ENCODE data around the gene DMD. TPM values are rescaled to one million over a fixed set of nuclear protein-coding genes. Genes with fewer than 3 reads are reported as not detected.

The DMD gene
- total RNA-seq, 1 donor from 2014 or later, result 9.7 TPM

DNA sequence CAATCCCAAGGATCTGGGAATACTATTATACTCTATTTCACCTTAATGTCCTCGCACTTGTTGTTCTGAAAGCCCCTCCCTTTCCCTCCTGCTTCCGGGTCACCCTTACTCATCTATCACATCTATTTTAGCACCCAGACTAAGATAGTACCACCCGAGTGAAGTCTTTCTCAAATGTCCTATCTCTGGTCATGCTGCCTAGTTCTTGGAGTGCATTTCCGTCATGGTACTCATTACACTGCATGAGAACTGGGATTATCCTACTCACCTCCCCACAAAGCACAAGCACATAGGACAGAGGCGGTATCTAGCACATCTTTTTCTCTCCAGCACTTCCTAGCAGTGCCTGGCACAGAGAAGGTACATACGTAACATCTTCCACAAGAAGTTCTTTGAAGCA is 1195.2 kb downstream of the DMD start:
- no peak for DNase-seq (ENCODE audit: low read depth, low spot score)
- Mint-ChIP-seq H3K4me3 (no peak overlapping the region), H3K27ac (ENCODE audit: unreplicated experiment) (no peak overlapping the region), H3K27me3 (ENCODE audit: low read depth) (no peaks in the 10 kb centered on the region), H3K4me1 (no peaks in the 10 kb centered on the region), H3K36me3 (ENCODE audit: low read depth) (no peaks in the 10 kb centered on the region), H3K9me3 (peaks cover 7% of the 10 kb centered on the region)
- TF ChIP-seq, protein P1, sequence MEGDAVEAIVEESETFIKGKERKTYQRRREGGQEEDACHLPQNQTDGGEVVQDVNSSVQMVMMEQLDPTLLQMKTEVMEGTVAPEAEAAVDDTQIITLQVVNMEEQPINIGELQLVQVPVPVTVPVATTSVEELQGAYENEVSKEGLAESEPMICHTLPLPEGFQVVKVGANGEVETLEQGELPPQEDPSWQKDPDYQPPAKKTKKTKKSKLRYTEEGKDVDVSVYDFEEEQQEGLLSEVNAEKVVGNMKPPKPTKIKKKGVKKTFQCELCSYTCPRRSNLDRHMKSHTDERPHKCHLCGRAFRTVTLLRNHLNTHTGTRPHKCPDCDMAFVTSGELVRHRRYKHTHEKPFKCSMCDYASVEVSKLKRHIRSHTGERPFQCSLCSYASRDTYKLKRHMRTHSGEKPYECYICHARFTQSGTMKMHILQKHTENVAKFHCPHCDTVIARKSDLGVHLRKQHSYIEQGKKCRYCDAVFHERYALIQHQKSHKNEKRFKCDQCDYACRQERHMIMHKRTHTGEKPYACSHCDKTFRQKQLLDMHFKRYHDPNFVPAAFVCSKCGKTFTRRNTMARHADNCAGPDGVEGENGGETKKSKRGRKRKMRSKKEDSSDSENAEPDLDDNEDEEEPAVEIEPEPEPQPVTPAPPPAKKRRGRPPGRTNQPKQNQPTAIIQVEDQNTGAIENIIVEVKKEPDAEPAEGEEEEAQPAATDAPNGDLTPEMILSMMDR (conservative IDR thresholded peaks at IDR 0.05), result no peak

GRCh38 chrX:32010948-32011347 is 1200.4 kb downstream of the DMD start:
- peaks cover 3% of the 10 kb centered on the region for H3K9me3 Mint-ChIP-seq
- no peaks in the 10 kb centered on the region for H3K4me1 Mint-ChIP-seq
- H3K27ac Mint-ChIP-seq (ENCODE audit: unreplicated experiment), result no peak overlapping the region
- no peaks in the 10 kb centered on the region for H3K36me3 Mint-ChIP-seq (ENCODE audit: low read depth)
- TF ChIP-seq, protein P1 (conservative IDR thresholded peaks at IDR 0.05), result no peak
- H3K4me3 Mint-ChIP-seq, result no peak overlapping the region
- no peaks in the 10 kb centered on the region for H3K27me3 Mint-ChIP-seq (ENCODE audit: low read depth)
- DNase-seq (ENCODE audit: low read depth, low spot score), result no peak

GRCh38 chrX:32010212-32010611 is 1201.1 kb downstream of the DMD start:
- TF ChIP-seq, protein P1 (conservative IDR thresholded peaks at IDR 0.05), result no peak
- no peaks in the 10 kb centered on the region for H3K27me3 Mint-ChIP-seq (ENCODE audit: low read depth)
- no peak overlapping the region for H3K4me3 Mint-ChIP-seq
- H3K36me3 Mint-ChIP-seq (ENCODE audit: low read depth), result no peaks in the 10 kb centered on the region
- no peaks in the 10 kb centered on the region for H3K4me1 Mint-ChIP-seq
- H3K9me3 Mint-ChIP-seq, result no peaks in the 10 kb centered on the region
- DNase-seq (ENCODE audit: low read depth, low spot score), result no peak
- H3K27ac Mint-ChIP-seq (ENCODE audit: unreplicated experiment), result no peak overlapping the region

- peaks cover 11% of the 10 kb centered on the region for H3K9me3 Mint-ChIP-seq
- H3K4me1 Mint-ChIP-seq, result no peaks in the 10 kb centered on the region
- DNase-seq (ENCODE audit: low read depth, low spot score), result no peak
- no peak overlapping the region for H3K27ac Mint-ChIP-seq (ENCODE audit: unreplicated experiment)
- peaks cover 6% of the 10 kb centered on the region for H3K36me3 Mint-ChIP-seq (ENCODE audit: low read depth)
- no peak overlapping the region for H3K4me3 Mint-ChIP-seq
- TF ChIP-seq, protein P1 (conservative IDR thresholded peaks at IDR 0.05), result no peak
- H3K27me3 Mint-ChIP-seq (ENCODE audit: low read depth), result no peaks in the 10 kb centered on the region
Measured at GRCh38 chrX:31993637-31994036, 1217.7 kb downstream of the DMD start.

GRCh38 chrX:31988975-31989374 is 1222.4 kb downstream of the DMD start:
- Mint-ChIP-seq H3K27ac (ENCODE audit: unreplicated experiment) (no peak overlapping the region), H3K4me3 (no peak overlapping the region), H3K27me3 (ENCODE audit: low read depth) (no peaks in the 10 kb centered on the region), H3K9me3 (peaks cover 15% of the 10 kb centered on the region), H3K4me1 (no peaks in the 10 kb centered on the region), H3K36me3 (ENCODE audit: low read depth) (peaks cover 11% of the 10 kb centered on the region)
- TF ChIP-seq, protein P1 (conservative IDR thresholded peaks at IDR 0.05), result no peak
- no peak for DNase-seq (ENCODE audit: low read depth, low spot score)
